Caki2 (cell line): Measurements from ENCODE around the gene PDE4C. TPM values are rescaled to one million over a fixed set of nuclear protein-coding genes. Genes with fewer than 3 reads are reported as not detected.
"Not testable (repeated sequence)": the region's sequence is repeated elsewhere in the genome, so short reads cannot be mapped to it uniquely, and the experiment has no call there.

Experiments
- DNase-seq: peaks from one replicate; pipeline ENCODE4 v3.0.0-alpha.2; 2015; ENCODE audit warnings: low read depth
- in situ Hi-C: cut with HindIII; loops from 2 replicates; pipeline ENCODE4 v1.10.0; 2016; ENCODE audit warnings: low sequenced_read_pairs, low pct_unique_long_range_greater_than_20kb, mixed read lengths
- total RNA-seq: library from RNA; depleted of rRNA; stranded (reverse); fragments of >200 nt; shearing (Covaris generic); gene quantifications from 2 replicates; pipeline ENCODE4 v1.2.3, GENCODE V29; 2014; ENCODE audit warnings: low replicate concordance

The PDE4C gene
- total RNA-seq, 1 experiment from 2014 or later: not detected

DNA sequence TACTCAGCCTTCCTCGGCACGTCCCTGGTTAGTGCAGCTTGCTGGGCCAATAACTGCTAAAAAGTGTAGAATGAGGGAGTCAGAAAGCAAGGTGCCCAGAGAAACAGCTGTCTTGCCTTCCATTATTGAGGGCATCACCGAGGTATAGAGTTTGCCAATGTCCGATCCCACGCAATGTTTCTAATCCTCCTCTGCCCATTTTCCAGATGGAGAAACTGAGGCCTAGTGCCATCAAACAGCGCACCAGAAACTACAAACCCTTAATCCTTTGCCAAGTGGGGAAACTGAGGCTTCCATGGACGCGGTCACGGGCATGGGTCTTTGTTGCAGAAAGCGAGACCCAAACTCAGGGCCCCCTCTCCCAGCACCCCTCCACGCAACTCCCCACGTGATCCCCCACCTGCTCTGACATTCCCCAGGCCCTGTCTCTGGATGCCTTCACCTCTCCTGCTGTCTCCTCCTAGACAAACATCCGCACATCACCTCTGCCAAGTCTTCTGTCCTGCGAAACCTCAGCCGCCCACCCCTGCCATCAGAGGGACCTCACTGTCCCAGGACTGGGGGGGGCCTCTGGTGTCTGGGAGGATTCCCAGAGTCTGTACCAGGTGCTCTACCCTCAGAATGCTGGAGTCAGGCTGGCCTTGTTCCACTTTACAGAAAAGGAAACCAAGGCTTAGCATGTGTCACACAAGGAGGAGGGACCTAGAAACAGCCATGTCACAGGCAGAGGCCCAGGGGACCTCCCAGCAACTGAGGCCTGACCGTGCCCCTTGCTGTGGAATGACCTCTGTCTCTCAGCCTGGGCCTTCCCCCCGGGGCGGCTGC is 930 bp upstream of the PDE4C start:
- in situ Hi-C loops: no loop called here
- DNase-seq: no peak

- no peak for DNase-seq
- in situ Hi-C loops: no loop called here
These were observed 910 bp downstream of the PDE4C start for GRCh38 chr19:18225355-18225701.

DNA sequence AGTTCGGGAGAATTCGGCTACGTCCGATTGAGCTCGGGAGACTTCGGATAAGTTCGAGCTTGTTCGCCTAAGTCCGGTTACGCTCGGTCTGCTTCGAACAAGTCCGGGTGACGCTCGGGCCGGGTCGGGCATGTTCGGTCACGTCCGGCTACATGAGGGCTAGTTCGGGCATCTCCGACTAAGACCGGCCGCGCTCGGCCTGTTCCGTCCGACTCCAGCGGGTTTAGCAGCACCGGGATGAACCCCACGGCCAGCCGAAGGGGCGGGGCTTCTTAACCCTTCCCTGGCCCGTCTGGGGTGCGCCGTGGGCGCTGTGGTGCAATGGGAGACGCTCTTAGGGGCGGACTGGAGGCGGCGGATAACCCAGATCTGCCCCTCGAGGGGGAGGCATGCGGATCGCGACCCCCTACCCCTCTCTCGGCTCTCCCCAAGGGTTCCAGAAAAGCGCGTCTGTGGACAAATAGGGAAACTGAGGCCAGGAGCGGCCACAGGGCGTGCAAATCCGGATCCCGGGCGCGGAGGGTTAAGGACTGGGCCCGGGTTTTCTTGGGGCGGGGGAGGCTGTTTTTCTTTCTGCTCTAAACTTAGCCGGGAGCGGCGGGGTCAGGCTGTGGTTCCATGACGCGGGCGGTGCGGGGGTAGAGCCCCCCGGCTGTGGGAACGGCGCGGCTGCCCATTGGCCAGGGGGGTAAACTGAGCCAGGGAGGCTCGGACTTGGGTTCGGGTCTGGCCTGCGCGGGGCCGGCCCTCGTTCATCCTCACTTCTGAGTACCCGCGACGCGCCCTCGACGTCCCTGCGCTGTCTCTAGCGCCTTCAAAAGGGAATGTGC is 1.5 kb downstream of the PDE4C start:
- peak; percentile 89 for DNase-seq
- in situ Hi-C loops: no loop called here

- peak; percentile 74 for DNase-seq
- in situ Hi-C loops: no loop called here
These were observed 2.2 kb downstream of the PDE4C start for GRCh38 chr19:18223860-18224524.

GRCh38 chr19:18221815-18222725 is 4.2 kb downstream of the PDE4C start:
- in situ Hi-C loops: no loop called here
- DNase-seq: no peak

- in situ Hi-C loops: no loop called here
- DNase-seq: no peak
These were observed 5.5 kb downstream of the PDE4C start for GRCh38 chr19:18220632-18221275.

GRCh38 chr19:18219911-18220631 is 6.2 kb downstream of the PDE4C start:
- no peak for DNase-seq
- in situ Hi-C loops: no loop called here

GRCh38 chr19:18218600-18218999 is 7.6 kb downstream of the PDE4C start:
- in situ Hi-C loops: no loop called here
- DNase-seq: no peak

DNA sequence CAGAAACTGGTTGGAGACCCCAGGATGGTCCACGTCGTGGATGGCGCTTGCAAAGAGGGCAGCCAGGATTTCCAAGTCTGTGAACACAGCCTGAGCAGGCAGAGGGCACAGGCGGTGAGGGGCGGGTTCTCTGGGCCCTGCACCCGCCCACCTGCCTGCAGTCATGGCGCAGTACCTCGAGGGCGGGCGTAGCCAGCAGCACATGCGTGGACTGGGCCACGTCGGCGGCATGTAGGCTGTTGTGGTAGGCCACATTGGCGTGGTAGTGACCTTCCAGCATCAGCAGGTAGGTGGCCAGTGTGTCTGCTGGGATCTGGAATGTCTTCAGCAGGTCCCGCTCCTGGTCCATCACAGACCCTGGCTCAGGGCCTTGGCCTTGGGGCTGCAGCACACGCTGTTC is 8.1 kb downstream of the PDE4C start:
- in situ Hi-C loops: no loop called here
- no peak for DNase-seq

- DNase-seq: no peak
- in situ Hi-C loops: no loop called here
These were observed 9.4 kb downstream of the PDE4C start for GRCh38 chr19:18216789-18217188.

DNA sequence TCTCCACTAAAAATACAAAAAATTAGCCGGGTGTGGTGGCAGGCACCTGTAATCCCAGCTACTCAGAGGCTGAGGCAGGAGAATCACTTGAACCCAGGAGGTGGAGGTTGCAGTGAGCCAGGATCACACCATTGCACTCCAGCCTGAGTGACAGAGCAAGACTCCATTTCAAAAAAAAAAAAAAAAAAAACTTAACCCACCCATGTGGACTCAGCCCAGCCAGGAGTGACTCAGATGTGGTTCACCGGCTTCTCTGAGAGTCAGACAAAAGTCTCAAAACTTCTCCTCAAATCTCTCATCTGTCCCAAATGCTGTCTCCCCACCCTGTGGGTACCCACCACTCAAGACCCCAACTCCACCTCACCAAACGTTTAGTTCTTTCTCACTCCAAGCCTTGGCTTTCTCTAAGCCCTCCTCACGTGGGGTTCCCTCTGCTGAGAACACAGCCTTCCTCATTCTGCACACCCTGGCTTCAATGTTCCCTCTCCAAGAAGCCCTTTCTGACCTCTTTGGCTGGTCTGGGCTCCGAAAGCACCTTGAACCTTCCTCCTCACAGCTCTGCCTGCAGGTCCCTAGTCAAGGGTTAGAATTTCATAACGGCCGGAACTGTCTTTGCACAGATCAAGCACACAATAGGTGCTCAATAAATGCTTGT is 11.3 kb downstream of the PDE4C start:
- DNase-seq: no peak
- in situ Hi-C loops: no loop called here

DNA sequence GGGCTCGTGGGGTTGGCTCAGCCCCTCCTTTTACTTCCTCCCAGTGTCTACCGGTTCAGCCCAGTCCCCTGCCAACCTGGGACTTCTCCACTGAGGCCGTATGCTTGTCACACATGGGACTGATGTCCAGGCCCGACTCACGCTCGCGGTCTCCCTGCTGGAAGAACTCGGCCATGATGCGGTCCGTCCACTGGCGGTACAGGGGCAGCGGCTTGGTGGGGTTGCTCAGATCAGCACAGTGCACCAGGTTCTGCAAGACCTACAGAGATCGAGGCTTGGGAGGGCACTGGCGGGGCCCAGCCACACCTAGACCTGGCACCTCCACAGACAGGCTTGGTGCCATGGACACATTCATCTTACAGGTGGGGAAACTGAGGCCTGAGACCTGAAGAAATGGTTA is 14.6 kb downstream of the PDE4C start:
- in situ Hi-C loops: no loop called here
- DNase-seq: no peak

DNA sequence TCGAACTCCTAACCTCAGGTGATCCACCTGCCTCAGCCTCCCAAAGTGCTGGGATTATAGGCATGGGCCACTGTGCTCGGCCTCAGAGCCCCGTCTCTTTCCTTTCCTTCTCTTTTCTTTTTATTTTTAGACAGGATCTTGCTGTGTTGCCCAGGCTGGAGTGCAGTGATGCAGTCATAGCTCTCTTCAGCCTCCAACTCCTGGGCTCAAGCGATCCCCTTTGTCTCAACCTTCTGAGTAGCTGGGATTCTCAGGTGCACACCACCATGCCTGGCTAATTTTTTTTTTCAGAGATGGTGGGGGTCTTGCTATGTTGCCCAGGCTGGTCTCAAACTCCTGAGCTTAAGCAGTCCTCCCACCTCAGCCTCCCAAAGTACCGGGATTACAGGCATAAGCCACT is 16.3 kb downstream of the PDE4C start:
- in situ Hi-C loops, DNase-seq: not testable (repeated sequence)

DNA sequence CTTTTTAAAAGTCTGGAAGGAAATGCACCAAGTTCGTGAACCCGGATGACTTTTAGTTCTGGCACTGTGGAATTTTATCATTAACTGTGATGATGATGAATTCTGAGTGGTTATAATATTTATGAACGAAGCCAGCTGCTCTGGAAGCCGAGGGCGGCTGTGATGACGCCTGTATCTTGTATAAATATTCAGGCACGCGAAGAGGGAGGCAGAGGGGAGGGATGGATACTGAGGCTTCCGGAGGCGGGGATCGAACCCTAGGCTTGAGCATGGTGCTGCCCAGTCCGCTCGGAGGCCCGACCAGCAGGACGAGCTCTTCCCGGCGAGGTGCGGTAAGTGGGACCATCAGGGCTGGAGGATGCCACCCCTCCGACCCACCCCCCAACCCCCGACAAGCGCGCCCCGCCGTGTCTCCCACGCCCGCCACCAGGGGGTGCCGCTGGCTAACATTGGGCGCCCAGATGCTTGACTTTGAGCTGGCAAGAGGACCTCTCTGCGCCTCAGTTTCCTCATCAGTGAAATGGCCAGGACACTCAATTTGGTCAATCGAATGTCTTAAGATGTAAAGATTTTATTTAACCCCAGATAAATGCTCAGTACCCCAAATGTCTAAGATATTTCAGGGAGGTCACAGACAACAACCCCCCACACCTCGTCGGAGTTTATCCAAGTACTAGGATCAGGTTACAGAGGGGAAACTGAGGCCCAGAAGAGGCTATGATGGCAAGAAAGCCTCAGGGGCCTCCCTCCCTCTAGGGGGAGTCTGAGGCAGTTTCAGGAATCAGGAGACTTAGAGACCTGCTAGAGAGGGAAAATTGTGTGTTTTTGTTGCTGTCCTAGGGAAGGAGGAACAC is 17.9 kb downstream of the PDE4C start:
- in situ Hi-C loops: no loop called here
- DNase-seq: no peak

GRCh38 chr19:18206018-18206417 is 20.2 kb downstream of the PDE4C start:
- in situ Hi-C loops: no loop called here
- DNase-seq: no peak
